Uterus (tissue), 4 donors: ENCODE measurements around the gene MAP2. TPM values are rescaled to one million over a fixed set of nuclear protein-coding genes. Genes with fewer than 3 reads are reported as not detected.

Experiments used
- DNase-seq, 2 donors: peaks; one replicate each; pipeline ENCODE4 v3.0.0-alpha.2; 2019 to 2020
- H3K27ac ChIP-seq, 2 donors: fragments of 200-600 bp; sonication (generic); 1 replicate in 1 of 2; 2 replicates in 1 of 2; pipeline ENCODE4 v1.5.1; 2016 to 2018
- H3K27me3 ChIP-seq, 2 donors: fragments of 200-600 bp; sonication (generic); one replicate each; pipeline ENCODE4 v1.5.1; 2018 to 2019; ENCODE audit warnings: control low read depth in 1 of 2
- H3K36me3 ChIP-seq, 2 donors: fragments of 200-600 bp; sonication (generic); one replicate each; pipeline ENCODE4 v1.5.1; 2019; ENCODE audit warnings: control low read depth in 1 of 2
- H3K4me1 ChIP-seq, 2 donors: fragments of 200-600 bp; sonication (generic); one replicate each; pipeline ENCODE4 v1.5.1; 2018 to 2019; ENCODE audit warnings: control low read depth in 1 of 2
- H3K4me3 ChIP-seq, 2 donors: fragments of 200-600 bp; sonication (generic); 1 replicate in 1 of 2; 2 replicates in 1 of 2; pipeline ENCODE4 v1.5.1; 2018 to 2019; ENCODE audit warnings: mild to moderate bottlenecking in 1 of 2
- H3K9me3 ChIP-seq, 2 donors: fragments of 200-600 bp; sonication (generic); one replicate each; pipeline ENCODE4 v1.5.1; 2019; ENCODE audit warnings: control low read depth in 1 of 2
- POLR2A ChIP-seq, 2 donors: fragments of 450-650 bp; IDR thresholded peaks; one replicate each; pipeline ENCODE4 v1.6.1; 2016; ENCODE audit warnings: antibody characterized with exemption in 2 of 2, mild to moderate bottlenecking in 1 of 2, moderate library complexity in 1 of 2
- intact Hi-C: fragments of 100-400 bp; cut with DNase I; formaldehyde crosslinking; loops from one replicate; pipeline ENCODE4 v1.15.1; 2023; ENCODE audit warnings: low total_unique reads
- total RNA-seq, 4 donors: library from RNA; depleted of rRNA in 3 of 4; stranded (reverse); fragments of >200 nt in 3 of 4; gene quantifications; one replicate each; pipeline versions ENCODE4 v1.1.0 to v1.2.4, GENCODE V29; 2014 to 2023
- TF ChIP-seq, protein P1 (sequence below), 4 experiments: fragments of 200-600 bp in 2 of 4; fragments of 450-650 bp in 2 of 4; sonication (generic) in 2 of 4; IDR thresholded peaks; one replicate each; pipeline ENCODE4 v1.5.1; 2016 to 2019; ENCODE audit warnings: antibody characterized with exemption in 4 of 4, mild to moderate bottlenecking in 2 of 4, moderate library complexity in 1 of 4
- donor health status: DM: yes; HTN: yes; CAD: no.

MAP2 gene
- total RNA-seq, 4 donors from 2014 or later: 4.7 to 18.7 (median 7.6) TPM

- Histone ChIP-seq H3K36me3 (no peaks in the 10 kb centered on the region), H3K4me1 (no peaks in the 10 kb centered on the region), H3K9me3 (no peaks in the 10 kb centered on the region), H3K27ac (no peak overlapping the region), H3K4me3 (no peak overlapping the region), H3K27me3 (no peaks in the 10 kb centered on the region)
- TF ChIP-seq, protein P1, sequence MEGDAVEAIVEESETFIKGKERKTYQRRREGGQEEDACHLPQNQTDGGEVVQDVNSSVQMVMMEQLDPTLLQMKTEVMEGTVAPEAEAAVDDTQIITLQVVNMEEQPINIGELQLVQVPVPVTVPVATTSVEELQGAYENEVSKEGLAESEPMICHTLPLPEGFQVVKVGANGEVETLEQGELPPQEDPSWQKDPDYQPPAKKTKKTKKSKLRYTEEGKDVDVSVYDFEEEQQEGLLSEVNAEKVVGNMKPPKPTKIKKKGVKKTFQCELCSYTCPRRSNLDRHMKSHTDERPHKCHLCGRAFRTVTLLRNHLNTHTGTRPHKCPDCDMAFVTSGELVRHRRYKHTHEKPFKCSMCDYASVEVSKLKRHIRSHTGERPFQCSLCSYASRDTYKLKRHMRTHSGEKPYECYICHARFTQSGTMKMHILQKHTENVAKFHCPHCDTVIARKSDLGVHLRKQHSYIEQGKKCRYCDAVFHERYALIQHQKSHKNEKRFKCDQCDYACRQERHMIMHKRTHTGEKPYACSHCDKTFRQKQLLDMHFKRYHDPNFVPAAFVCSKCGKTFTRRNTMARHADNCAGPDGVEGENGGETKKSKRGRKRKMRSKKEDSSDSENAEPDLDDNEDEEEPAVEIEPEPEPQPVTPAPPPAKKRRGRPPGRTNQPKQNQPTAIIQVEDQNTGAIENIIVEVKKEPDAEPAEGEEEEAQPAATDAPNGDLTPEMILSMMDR (IDR thresholded peaks at IDR 0.05): no peak
- no peak for TF ChIP-seq POLR2A (IDR thresholded peaks at IDR 0.05)
- intact Hi-C loops: no loop called here
- DNase-seq: no peak
Measured at GRCh38 chr2:209694748-209695147, 270.9 kb downstream of the MAP2 start.

DNA sequence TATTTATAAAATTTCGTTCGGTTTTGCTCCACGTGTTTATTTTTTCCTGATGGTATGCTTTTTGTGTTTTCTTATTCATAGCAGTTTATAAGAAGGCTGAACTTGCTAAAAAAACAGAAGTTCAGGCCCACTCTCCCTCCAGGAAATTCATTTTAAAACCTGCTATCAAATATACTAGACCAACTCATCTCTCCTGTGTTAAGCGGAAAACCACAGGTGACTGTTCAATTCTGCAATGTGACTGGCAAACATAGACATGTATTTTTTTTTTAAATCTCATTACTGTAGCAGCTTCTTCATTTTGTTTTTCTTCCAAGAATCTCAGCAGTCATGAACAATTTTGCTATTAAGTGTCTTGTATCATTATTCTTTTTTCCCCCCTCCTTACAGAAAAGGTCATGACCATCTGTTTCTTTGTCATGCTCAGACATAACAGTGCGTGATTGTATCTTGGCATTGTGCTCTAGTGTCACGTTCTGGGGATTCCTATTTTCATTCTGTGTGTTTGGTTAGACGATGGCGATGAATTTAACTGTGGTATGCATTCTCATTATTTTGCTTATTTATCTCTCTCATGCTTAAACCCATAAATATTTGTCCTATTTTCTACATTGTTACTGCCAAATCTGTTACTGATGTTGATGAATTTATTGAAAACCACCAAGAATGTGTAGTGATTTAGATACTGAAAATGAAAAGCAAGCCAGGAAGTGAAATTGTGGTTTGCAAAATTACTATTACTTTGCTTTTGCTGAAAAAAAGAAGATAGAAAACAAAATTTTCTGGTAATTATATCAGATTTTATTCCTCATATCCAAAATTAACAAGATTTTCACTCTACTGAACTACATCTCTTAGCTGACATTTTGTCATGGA, 273.2 kb downstream of the MAP2 start:
- H3K4me3 ChIP-seq: no peak overlapping the region
- H3K27me3 ChIP-seq: no peaks in the 10 kb centered on the region
- H3K4me1 ChIP-seq: no peaks in the 10 kb centered on the region
- H3K9me3 ChIP-seq: no peaks in the 10 kb centered on the region
- no peak for TF ChIP-seq POLR2A (IDR thresholded peaks at IDR 0.05)
- TF ChIP-seq, protein P1 (IDR thresholded peaks at IDR 0.05): no peak
- H3K27ac ChIP-seq: no peak overlapping the region
- intact Hi-C loops: no loop called here
- no peak for DNase-seq
- no peaks in the 10 kb centered on the region for H3K36me3 ChIP-seq

DNA sequence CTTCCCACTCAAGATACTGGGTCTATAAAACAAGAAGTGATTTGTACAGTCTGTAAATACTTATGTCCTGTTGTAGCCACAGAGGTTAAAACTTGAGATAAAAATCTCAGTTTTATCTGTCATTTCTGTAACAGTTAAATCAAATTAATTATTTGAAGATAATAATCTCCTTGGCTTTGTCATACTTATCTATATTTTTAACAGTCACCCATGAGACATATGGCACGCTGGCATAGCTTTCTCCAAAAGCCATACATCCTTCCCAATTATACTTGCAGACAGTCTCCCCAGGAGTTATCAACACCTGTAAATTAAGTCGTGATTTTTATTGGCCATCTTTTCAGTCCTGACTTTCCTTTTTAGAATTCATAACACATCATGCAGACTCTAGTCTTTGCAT, 278.9 kb downstream of the MAP2 start:
- H3K9me3 ChIP-seq: no peaks in the 10 kb centered on the region
- H3K36me3 ChIP-seq: no peaks in the 10 kb centered on the region
- intact Hi-C loops: no loop called here
- no peak for DNase-seq
- H3K27ac ChIP-seq: no peak overlapping the region
- no peak overlapping the region for H3K4me3 ChIP-seq
- TF ChIP-seq POLR2A (IDR thresholded peaks at IDR 0.05): no peak
- TF ChIP-seq, protein P1 (IDR thresholded peaks at IDR 0.05): no peak
- H3K27me3 ChIP-seq: no peaks in the 10 kb centered on the region
- H3K4me1 ChIP-seq: no peaks in the 10 kb centered on the region

DNA sequence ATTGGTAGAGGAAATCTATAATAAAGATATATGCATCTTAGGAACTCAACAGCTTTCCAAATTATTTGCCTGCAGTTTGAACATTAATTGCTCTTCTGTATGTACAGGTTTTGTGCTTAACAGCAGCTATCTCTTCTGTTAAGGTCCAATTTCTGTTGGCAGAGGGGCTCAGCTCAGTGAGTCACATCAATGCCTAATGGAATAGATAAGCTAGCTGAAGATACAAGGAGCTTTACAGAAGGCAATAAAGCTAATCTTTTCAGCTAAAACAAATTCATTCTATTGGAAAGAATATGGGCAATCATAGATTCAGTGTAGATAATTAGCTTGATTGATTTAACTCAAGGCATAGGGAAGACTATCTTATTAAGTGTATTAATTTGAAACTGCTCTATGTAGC, 289.4 kb downstream of the MAP2 start:
- no peak for DNase-seq
- TF ChIP-seq POLR2A (IDR thresholded peaks at IDR 0.05): no peak
- TF ChIP-seq, protein P1 (IDR thresholded peaks at IDR 0.05): no peak
- Histone ChIP-seq H3K4me1 (no peaks in the 10 kb centered on the region), H3K27me3 (no peaks in the 10 kb centered on the region), H3K36me3 (no peaks in the 10 kb centered on the region), H3K4me3 (no peak overlapping the region), H3K27ac (no peak overlapping the region), H3K9me3 (no peaks in the 10 kb centered on the region)
- intact Hi-C loops: no loop called here

GRCh38 chr2:209719034-209719433, 295.2 kb downstream of the MAP2 start:
- no peaks in the 10 kb centered on the region for H3K4me1 ChIP-seq
- no peak overlapping the region for H3K27ac ChIP-seq
- H3K36me3 ChIP-seq: no peaks in the 10 kb centered on the region
- no peak for TF ChIP-seq POLR2A (IDR thresholded peaks at IDR 0.05)
- TF ChIP-seq, protein P1 (IDR thresholded peaks at IDR 0.05): no peak
- H3K4me3 ChIP-seq: no peak overlapping the region
- H3K27me3 ChIP-seq: no peaks in the 10 kb centered on the region
- DNase-seq: no peak
- intact Hi-C loops: no loop called here
- no peaks in the 10 kb centered on the region for H3K9me3 ChIP-seq
